ENCODE measurements around the gene MYOZ3. TPM values are rescaled to one million over a fixed set of nuclear protein-coding genes. Genes with fewer than 3 reads are reported as not detected.

MYOZ3 gene
- total RNA-seq, 1 donor from 2014 or later, result 10.0 TPM

DNA sequence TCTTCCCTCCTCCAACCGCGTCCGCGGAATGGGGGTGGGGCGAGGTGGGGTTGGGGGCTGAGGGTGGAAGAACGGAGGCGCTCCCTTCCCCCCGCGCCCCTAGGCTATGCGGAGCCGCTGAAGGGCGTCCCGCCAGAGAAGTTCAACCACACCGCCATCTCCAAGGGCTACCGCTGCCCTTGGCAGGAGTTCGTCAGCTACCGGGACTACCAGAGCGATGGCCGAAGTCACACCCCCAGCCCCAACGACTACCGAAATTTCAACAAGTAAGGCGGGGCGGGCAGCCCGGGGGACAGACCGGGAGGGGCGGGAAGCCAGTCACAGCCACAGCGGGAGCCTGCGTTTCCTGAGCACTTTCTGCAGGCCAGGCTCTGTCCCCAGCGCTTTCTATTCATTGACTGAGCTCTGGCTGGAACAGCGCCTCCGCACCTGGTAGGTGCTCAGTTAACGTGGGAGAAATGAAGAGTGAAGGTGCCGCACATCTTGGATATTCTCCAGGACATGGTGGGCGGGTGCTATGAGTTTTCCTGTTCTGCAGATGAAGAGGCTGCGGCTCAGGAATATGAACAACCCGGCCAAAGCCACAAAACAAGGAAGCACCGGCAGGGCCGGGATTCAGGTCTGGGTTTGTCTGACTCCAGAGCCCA, 11.3 kb downstream of the MYOZ3 start:
- DNase-seq (ENCODE audit: low spot score), result no peak
- intact Hi-C loops (cut with DNase I), result loop anchor here (2.0 kb wide), 1 partner anchor 14 kb away; no protein-coding TSS in a partner anchor

DNA sequence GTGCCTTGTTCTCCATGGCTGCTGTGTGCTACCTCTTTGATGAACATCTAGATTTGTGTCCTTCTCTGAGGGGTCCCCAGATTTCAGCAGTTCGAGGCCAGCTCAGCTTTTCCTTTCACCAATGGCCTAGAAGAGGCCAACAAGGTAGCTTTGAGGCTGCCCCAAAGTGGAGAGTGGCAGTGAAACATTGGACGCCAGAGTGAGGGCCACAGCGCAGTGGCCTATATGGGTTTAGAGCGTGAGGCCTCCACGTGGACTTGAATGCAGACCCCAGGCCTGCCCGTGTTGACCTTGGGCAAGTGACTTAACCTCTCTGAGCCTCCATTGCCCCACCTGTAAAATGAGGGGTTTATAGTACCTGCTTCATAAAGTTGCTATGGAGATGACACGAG, 11.8 kb downstream of the MYOZ3 start:
- no peak for DNase-seq (ENCODE audit: low spot score)
- intact Hi-C loops (cut with DNase I), result loop anchor here (2.0 kb wide), 1 partner anchor 14 kb away; no protein-coding TSS in a partner anchor

- intact Hi-C loops (cut with DNase I), result no loop called here
- no peak for DNase-seq (ENCODE audit: low spot score)
Observed at GRCh38 chr5:150674341-150674821, 13.3 kb downstream of the MYOZ3 start.

DNA sequence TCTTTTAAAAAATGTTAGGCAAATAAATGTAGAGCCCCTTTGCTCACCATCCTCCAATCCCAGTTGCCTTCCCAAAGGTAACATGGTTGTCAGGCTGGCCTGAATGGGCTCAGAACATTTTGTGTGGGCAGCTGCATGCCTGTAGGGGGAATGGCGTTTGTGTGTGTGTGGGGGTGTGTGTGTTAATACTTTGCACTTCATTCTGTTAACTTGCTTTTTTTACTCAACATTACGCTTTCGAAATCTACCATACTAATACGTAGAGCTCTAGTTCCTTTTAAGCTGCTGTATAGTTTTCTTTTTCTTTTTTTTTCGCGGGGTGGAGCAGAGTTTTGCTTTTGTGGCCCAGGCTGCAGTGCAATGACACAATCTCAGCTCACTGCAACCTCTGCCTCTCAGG, 14.0 kb downstream of the MYOZ3 start:
- intact Hi-C loops (cut with DNase I), result no loop called here

GRCh38 chr5:150676578-150676977, 15.5 kb downstream of the MYOZ3 start:
- DNase-seq (ENCODE audit: low spot score), result no peak
- intact Hi-C loops (cut with DNase I), result loop anchor here (2.0 kb wide), 1 partner anchor 18 kb away; no protein-coding TSS in a partner anchor

More for the DNA sequence above, 14.0 kb downstream of the MYOZ3 start:
- no peak for DNase-seq (ENCODE audit: low spot score)

DNA sequence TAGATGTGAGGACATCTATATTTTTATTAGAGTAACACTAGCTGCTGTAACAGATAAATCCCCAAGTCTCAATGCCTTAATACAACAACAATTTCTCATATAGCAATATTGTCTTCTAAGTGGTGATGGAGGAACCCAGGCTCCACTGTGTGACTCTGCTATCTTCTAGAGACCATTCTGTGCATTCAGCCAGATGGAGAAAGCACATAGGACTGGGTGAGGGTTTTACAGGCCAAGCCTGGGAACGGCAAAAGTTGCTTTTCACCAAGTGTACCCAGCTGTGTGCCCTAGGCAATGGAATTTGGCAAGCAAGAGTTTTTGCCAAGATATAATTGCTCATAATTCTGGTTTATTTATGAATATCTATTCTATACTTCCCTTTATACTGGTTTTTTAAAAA, 28.1 kb downstream of the MYOZ3 start:
- intact Hi-C loops (cut with DNase I), result no loop called here
- DNase-seq (ENCODE audit: low spot score), result no peak

- no peak for DNase-seq (ENCODE audit: low spot score)
- intact Hi-C loops (cut with DNase I), result no loop called here
Observed at GRCh38 chr5:150690760-150691159, 29.7 kb downstream of the MYOZ3 start.

- intact Hi-C loops (cut with DNase I), result no loop called here
- DNase-seq (ENCODE audit: low spot score), result no peak
Observed at GRCh38 chr5:150692276-150692675, 31.2 kb downstream of the MYOZ3 start.

GRCh38 chr5:150694612-150695011, 33.6 kb downstream of the MYOZ3 start:
- intact Hi-C loops (cut with DNase I), result loop anchor here (2.0 to 5.0 kb wide), 2 partner anchors 18 to 32 kb away; partner anchors contain the start of gene MYOZ3

DNA sequence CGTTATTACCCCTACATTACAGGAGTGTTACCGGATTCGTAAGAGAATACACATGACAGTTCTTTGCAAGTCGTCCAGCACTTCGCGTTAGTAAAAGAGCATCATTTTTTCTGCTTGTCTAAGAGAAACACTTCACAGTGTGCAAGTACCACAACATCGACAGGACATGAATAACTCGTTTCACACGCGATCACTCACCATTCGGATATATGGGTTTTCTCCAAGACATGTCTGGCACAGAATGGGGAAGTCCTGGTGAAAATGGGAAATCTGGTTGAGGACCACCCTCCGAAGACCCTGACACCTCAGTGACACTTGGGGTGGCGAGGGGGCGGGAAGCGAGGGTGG, 39.2 kb downstream of the MYOZ3 start:
- intact Hi-C loops (cut with DNase I), result loop anchor here (2.0 to 5.0 kb wide), 4 partner anchors 57 to 248 kb away; partner anchors contain the start of genes DCTN4 and SMIM3
- DNase-seq (ENCODE audit: low spot score), result no peak

More at GRCh38 chr5:150694612-150695011, 33.6 kb downstream of the MYOZ3 start:
- DNase-seq (ENCODE audit: low spot score), result no peak

- intact Hi-C loops (cut with DNase I), result loop anchor here (2.0 to 5.0 kb wide), 4 partner anchors 57 to 248 kb away; partner anchors contain the start of genes DCTN4 and SMIM3
- peak; percentile 95 for DNase-seq (ENCODE audit: low spot score)
Observed at GRCh38 chr5:150700594-150701377, 39.7 kb downstream of the MYOZ3 start, which contains the start of gene RBM22. RBM22 (minus strand) TSS chr5:150701062; CDS start chr5:150700985, 77 bp downstream.

DNA sequence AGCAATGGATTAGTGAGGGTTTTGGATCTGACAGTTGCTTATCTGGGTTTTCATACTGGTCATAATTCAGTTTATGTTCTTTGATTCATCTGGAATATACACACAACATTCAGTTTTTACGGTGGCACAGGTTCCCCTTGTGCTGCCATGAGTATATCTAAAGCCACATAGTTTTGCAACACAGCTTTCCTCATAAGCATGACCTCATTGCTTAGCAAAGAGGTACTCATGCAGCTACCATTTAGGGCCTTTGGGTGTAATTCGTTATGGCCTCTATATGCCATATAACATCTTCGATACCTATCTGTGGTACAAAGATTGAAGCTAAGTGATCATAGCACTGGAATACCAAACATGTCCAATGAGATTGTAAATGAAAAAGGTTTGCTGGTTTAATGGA, 42.7 kb downstream of the MYOZ3 start:
- intact Hi-C loops (cut with DNase I), result loop anchor here (5.0 kb wide), 2 partner anchors 54 to 251 kb away; partner anchors contain the start of gene DCTN4
- no peak for DNase-seq (ENCODE audit: low spot score)

- no peak for DNase-seq (ENCODE audit: low spot score)
- intact Hi-C loops (cut with DNase I), result no loop called here
Observed at GRCh38 chr5:150706776-150707390, 45.8 kb downstream of the MYOZ3 start.

DNA sequence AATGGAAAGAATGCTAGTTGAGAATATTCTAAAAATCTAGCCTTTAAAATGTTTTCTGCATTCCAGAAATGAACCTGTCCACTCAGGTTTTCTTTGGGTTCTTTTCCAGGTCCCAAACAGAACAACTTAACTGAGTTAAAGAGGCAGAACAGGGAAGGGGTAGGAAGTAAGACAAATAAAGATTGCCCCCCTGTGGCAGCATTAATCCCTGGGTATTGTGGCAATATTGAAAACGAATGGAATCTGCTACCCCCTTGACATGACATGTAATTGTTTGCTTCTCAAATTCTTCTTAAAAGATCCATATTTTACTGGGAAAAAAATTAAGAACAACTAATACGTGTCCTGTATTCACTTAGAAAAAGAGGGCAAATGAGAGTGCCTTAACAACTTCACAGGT, 49.1 kb downstream of the MYOZ3 start:
- DNase-seq (ENCODE audit: low spot score), result no peak
- intact Hi-C loops (cut with DNase I), result no loop called here

- intact Hi-C loops (cut with DNase I), result no loop called here
- DNase-seq (ENCODE audit: low spot score), result no peak
Observed at GRCh38 chr5:150723845-150724244, 62.8 kb downstream of the MYOZ3 start.

Other genes starting within 250 kb of the MYOZ3 start
- 239 TPM for gene CD74, start 248.3 kb upstream of the MYOZ3 start, total RNA-seq
- 852 TPM for gene RPS14, start 211.5 kb upstream of the MYOZ3 start, total RNA-seq
- 67.6 TPM for gene NDST1, start 153.1 kb upstream of the MYOZ3 start, total RNA-seq
- 829 TPM for gene SYNPO, start 20.6 kb upstream of the MYOZ3 start, total RNA-seq
- gene RBM22, start 39.8 kb downstream of the MYOZ3 start, total RNA-seq, result 33.8 TPM
- 44.9 TPM for gene DCTN4, start 97.8 kb downstream of the MYOZ3 start, total RNA-seq
- 15.3 TPM for gene SMIM3, start 117.5 kb downstream of the MYOZ3 start, total RNA-seq
- not detected for gene IRGM, start 185.3 kb downstream of the MYOZ3 start, total RNA-seq
- gene ZNF300, start 243.7 kb downstream of the MYOZ3 start, total RNA-seq, result 1.5 TPM